ENCODE measurements around the gene NCK2. TPM values are rescaled to one million over a fixed set of nuclear protein-coding genes. Genes with fewer than 3 reads are reported as not detected.

NCK2 gene
- total and polyA plus RNA-seq, 2 donors from 2014 or later, result 22.8 to 52.9 TPM

GRCh38 chr2:105734762-105735538, 9.8 kb upstream of the NCK2 start:
- Histone ChIP-seq H3K27me3 (ENCODE audit: control insufficient read depth, insufficient read depth, low read length) (no peaks in the 10 kb centered on the region), H3K4me1 (ENCODE audit: control insufficient read depth in 2 of 3, insufficient read depth in 2 of 3, low read depth in 1 of 3, low read length in 3 of 3) (peaks cover 0 to 2% (median 0%) of the 10 kb centered on the region in 3 donors), H3K36me3 (ENCODE audit: control insufficient read depth in 2 of 3, insufficient read depth in 3 of 3, low read length in 3 of 3) (no peaks in the 10 kb centered on the region), H3K9me3 (ENCODE audit: control insufficient read depth in 2 of 3, insufficient read depth in 1 of 3, low read length in 3 of 3) (no peaks in the 10 kb centered on the region), H3K9ac (ENCODE audit: low read length in 3 of 3) (no peak overlapping the region), H3K4me3 (ENCODE audit: low read length in 3 of 3) (no peak overlapping the region), H3K27ac (ENCODE audit: low read depth in 2 of 2, low read length in 2 of 2) (no peak overlapping the region)
- intact Hi-C loops (cut with DNase I), result no loop called here
- DNase-seq, result no peak
- TF ChIP-seq CTCF (IDR thresholded peaks at IDR 0.05; ENCODE audit: borderline replicate concordance, extremely low read depth, insufficient read depth), result no peak
- no peak for FAIRE-seq

GRCh38 chr2:105736145-105736544, 8.6 kb upstream of the NCK2 start:
- intact Hi-C loops (cut with DNase I), result no loop called here

GRCh38 chr2:105737980-105738657, 6.6 kb upstream of the NCK2 start:
- Histone ChIP-seq H3K9me3 (ENCODE audit: control insufficient read depth in 2 of 3, insufficient read depth in 1 of 3, low read length in 3 of 3) (no peaks in the 10 kb centered on the region), H3K27ac (ENCODE audit: low read depth in 2 of 2, low read length in 2 of 2) (no peak overlapping the region), H3K4me1 (ENCODE audit: control insufficient read depth in 2 of 3, insufficient read depth in 2 of 3, low read depth in 1 of 3, low read length in 3 of 3) (peaks cover 0 to 2% (median 0%) of the 10 kb centered on the region in 3 donors), H3K27me3 (ENCODE audit: control insufficient read depth, insufficient read depth, low read length) (no peaks in the 10 kb centered on the region), H3K36me3 (ENCODE audit: control insufficient read depth in 2 of 3, insufficient read depth in 3 of 3, low read length in 3 of 3) (no peaks in the 10 kb centered on the region), H3K9ac (ENCODE audit: low read length in 3 of 3) (no peak overlapping the region), H3K4me3 (ENCODE audit: low read length in 3 of 3) (no peak overlapping the region)
- no peak for TF ChIP-seq CTCF (IDR thresholded peaks at IDR 0.05; ENCODE audit: borderline replicate concordance, extremely low read depth, insufficient read depth)
- DNase-seq (no peak), FAIRE-seq (no peak)
- intact Hi-C loops (cut with DNase I), result no loop called here

More at GRCh38 chr2:105736145-105736544, 8.6 kb upstream of the NCK2 start:
- no peak for TF ChIP-seq CTCF (IDR thresholded peaks at IDR 0.05; ENCODE audit: borderline replicate concordance, extremely low read depth, insufficient read depth)
- DNase-seq, result no peak
- H3K9ac ChIP-seq (ENCODE audit: low read length in 3 of 3), result no peak overlapping the region
- FAIRE-seq, result no peak
- peaks cover 0 to 2% (median 0%) of the 10 kb centered on the region in 3 donors for H3K4me1 ChIP-seq (ENCODE audit: control insufficient read depth in 2 of 3, insufficient read depth in 2 of 3, low read depth in 1 of 3, low read length in 3 of 3)
- H3K36me3 ChIP-seq (ENCODE audit: control insufficient read depth in 2 of 3, insufficient read depth in 3 of 3, low read length in 3 of 3), result no peaks in the 10 kb centered on the region
- no peak overlapping the region for H3K4me3 ChIP-seq (ENCODE audit: low read length in 3 of 3)
- H3K9me3 ChIP-seq (ENCODE audit: control insufficient read depth in 2 of 3, insufficient read depth in 1 of 3, low read length in 3 of 3), result no peaks in the 10 kb centered on the region
- no peaks in the 10 kb centered on the region for H3K27me3 ChIP-seq (ENCODE audit: control insufficient read depth, insufficient read depth, low read length)
- H3K27ac ChIP-seq (ENCODE audit: low read depth in 2 of 2, low read length in 2 of 2), result no peak overlapping the region

Data from kidney (tissue), 14 donors.